Measurements from ENCODE around the gene GALNTL6. TPM values are rescaled to one million over a fixed set of nuclear protein-coding genes. Genes with fewer than 3 reads are reported as not detected.

Gene GALNTL6
- polyA plus RNA-seq, 1 donor (not counting 4 experiments of a cell fraction or from before 2014, with no cell fraction given) = not detected

DNA sequence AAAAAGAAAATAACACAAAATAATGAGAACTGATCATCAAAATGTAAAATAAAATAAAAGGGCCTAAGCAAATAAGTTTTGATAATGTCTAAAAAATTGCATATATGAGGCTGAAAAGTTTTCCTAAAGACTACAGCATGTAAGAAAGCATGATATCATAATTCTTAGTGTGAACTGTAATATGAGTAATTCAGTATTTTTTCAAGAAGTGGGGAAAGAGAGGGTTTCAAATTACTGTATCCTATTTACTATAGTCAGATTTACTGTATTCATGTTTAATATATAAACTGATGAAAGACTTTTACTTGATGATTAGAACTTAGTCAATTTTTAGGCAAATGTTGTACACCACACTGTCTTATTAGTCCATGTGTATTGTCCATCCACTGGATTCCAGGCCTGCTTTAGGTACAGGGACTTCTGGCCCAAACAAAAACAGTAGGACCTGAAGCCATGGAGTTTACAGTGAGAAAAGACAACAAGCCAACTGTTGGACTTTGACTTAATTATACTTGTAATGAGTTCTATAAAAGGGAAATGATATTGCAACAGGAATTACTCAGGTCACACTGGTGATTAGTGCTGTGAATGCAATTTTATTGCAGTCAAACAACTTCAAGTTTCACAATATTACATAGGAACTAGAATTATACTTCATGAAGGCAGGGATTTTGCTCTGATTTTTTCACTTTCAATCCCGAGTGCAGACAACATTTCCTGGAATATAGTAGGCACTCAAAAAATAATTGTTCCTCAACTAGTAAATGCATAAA lies 837.7 kb downstream of the GALNTL6 start:
- H3K79me2 ChIP-seq (ENCODE audit: control insufficient read depth, insufficient read depth, low read length) = no peaks in the 10 kb centered on the region
- H3K9me3 ChIP-seq (ENCODE audit: control insufficient read depth, low read depth, low read length) = no peaks in the 10 kb centered on the region
- H3K9me1 ChIP-seq (ENCODE audit: control insufficient read depth, extremely low read depth, insufficient read depth, low read length) = no peaks in the 10 kb centered on the region
- no peaks in the 10 kb centered on the region for H4K20me1 ChIP-seq (ENCODE audit: control insufficient read depth, extremely low read depth, insufficient read depth, low read length)
- no peak overlapping the region for H3K27ac ChIP-seq (ENCODE audit: control insufficient read depth, insufficient read depth, low read length)
- no peaks in the 10 kb centered on the region for H3K4me1 ChIP-seq (ENCODE audit: control insufficient read depth, extremely low read depth, insufficient read depth, low read length)
- dilution Hi-C loops (cut with MboI; ENCODE audit: extremely low pct_ligation_motif_present, low sequenced_read_pairs) = no loop called here
- no peak for TF ChIP-seq EZH2 (IDR thresholded peaks at IDR 0.05; ENCODE audit: low read length)
- TF ChIP-seq, protein P1, sequence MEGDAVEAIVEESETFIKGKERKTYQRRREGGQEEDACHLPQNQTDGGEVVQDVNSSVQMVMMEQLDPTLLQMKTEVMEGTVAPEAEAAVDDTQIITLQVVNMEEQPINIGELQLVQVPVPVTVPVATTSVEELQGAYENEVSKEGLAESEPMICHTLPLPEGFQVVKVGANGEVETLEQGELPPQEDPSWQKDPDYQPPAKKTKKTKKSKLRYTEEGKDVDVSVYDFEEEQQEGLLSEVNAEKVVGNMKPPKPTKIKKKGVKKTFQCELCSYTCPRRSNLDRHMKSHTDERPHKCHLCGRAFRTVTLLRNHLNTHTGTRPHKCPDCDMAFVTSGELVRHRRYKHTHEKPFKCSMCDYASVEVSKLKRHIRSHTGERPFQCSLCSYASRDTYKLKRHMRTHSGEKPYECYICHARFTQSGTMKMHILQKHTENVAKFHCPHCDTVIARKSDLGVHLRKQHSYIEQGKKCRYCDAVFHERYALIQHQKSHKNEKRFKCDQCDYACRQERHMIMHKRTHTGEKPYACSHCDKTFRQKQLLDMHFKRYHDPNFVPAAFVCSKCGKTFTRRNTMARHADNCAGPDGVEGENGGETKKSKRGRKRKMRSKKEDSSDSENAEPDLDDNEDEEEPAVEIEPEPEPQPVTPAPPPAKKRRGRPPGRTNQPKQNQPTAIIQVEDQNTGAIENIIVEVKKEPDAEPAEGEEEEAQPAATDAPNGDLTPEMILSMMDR (optimal IDR thresholded peaks at IDR 0.05 in 1 of 3, IDR thresholded peaks at IDR 0.05 in 1 of 3, conservative IDR thresholded peaks at IDR 0.05 in 1 of 3; ENCODE audit: extremely low read depth in 1 of 3, insufficient read depth in 2 of 3, low read length in 3 of 3) = no peak
- H3K4me2 ChIP-seq (ENCODE audit: control insufficient read depth, extremely low read depth, insufficient read depth, low read depth, low read length) = no peak overlapping the region
- no peaks in the 10 kb centered on the region for H3K36me3 ChIP-seq (ENCODE audit: control insufficient read depth in 2 of 2, extremely low read depth in 1 of 2, insufficient read depth in 2 of 2, low read length in 2 of 2)
- no peaks in the 10 kb centered on the region for H3K27me3 ChIP-seq (ENCODE audit: control insufficient read depth, extremely low read depth, insufficient read depth, low read length)
- H2AFZ ChIP-seq (ENCODE audit: control insufficient read depth, low read length) = no peak overlapping the region
- H3K9ac ChIP-seq (ENCODE audit: control insufficient read depth, extremely low read depth, insufficient read depth, low read length) = no peak overlapping the region
- no peak overlapping the region for H3K4me3 ChIP-seq (ENCODE audit: control insufficient read depth in 2 of 3, extremely low read depth in 1 of 3, insufficient read depth in 2 of 3, low read depth in 1 of 3, low read length in 3 of 3)
- no peak for FAIRE-seq
- DNase-seq (ENCODE audit: low read depth, low spot score) = no peak

DNA sequence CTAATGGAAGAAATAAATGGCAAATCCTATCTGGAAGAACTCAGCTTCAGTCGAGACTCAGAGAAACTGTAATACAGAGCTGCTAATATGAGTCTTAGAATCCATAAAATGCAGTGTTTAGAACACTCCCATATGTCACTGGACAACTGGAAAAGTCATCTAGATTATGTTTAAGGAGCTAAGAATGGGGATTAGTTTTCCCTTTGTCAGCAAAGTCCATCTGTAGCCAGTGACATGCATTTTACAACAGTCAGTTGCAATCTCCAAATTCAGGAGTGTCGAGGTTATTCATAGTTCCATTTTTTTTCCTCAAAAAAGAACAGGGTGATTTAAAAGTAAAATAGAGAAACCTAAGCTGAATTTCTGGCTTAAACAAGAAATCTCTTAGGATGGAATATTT lies 838.8 kb downstream of the GALNTL6 start:
- Histone ChIP-seq H3K9me3 (ENCODE audit: control insufficient read depth, low read depth, low read length) (no peaks in the 10 kb centered on the region), H2AFZ (ENCODE audit: control insufficient read depth, low read length) (no peak overlapping the region), H3K36me3 (ENCODE audit: control insufficient read depth in 2 of 2, extremely low read depth in 1 of 2, insufficient read depth in 2 of 2, low read length in 2 of 2) (no peaks in the 10 kb centered on the region), H3K27me3 (ENCODE audit: control insufficient read depth, extremely low read depth, insufficient read depth, low read length) (no peaks in the 10 kb centered on the region), H3K79me2 (ENCODE audit: control insufficient read depth, insufficient read depth, low read length) (no peaks in the 10 kb centered on the region), H3K9me1 (ENCODE audit: control insufficient read depth, extremely low read depth, insufficient read depth, low read length) (no peaks in the 10 kb centered on the region), H3K4me3 (ENCODE audit: control insufficient read depth in 2 of 3, extremely low read depth in 1 of 3, insufficient read depth in 2 of 3, low read depth in 1 of 3, low read length in 3 of 3) (no peak overlapping the region), H3K27ac (ENCODE audit: control insufficient read depth, insufficient read depth, low read length) (no peak overlapping the region), H3K9ac (ENCODE audit: control insufficient read depth, extremely low read depth, insufficient read depth, low read length) (no peak overlapping the region), H4K20me1 (ENCODE audit: control insufficient read depth, extremely low read depth, insufficient read depth, low read length) (no peaks in the 10 kb centered on the region), H3K4me1 (ENCODE audit: control insufficient read depth, extremely low read depth, insufficient read depth, low read length) (no peaks in the 10 kb centered on the region), H3K4me2 (ENCODE audit: control insufficient read depth, extremely low read depth, insufficient read depth, low read depth, low read length) (no peak overlapping the region)
- dilution Hi-C loops (cut with MboI; ENCODE audit: extremely low pct_ligation_motif_present, low sequenced_read_pairs) = no loop called here
- DNase-seq (ENCODE audit: low read depth, low spot score) = no peak
- TF ChIP-seq, protein P1 (optimal IDR thresholded peaks at IDR 0.05 in 1 of 3, IDR thresholded peaks at IDR 0.05 in 1 of 3, conservative IDR thresholded peaks at IDR 0.05 in 1 of 3; ENCODE audit: extremely low read depth in 1 of 3, insufficient read depth in 2 of 3, low read length in 3 of 3) = no peak
- TF ChIP-seq EZH2 (IDR thresholded peaks at IDR 0.05; ENCODE audit: low read length) = no peak
- no peak for FAIRE-seq

Data from keratinocyte (primary cell).